Stomach (tissue), 4 donors: ENCODE measurements around the gene C12orf76.

Source experiments
- POLR2A ChIP-seq, 4 donors: fragments of 450-650 bp; IDR thresholded peaks; one replicate each; pipeline ENCODE4 v1.6.1; 2016; ENCODE audit warnings: antibody characterized with exemption in 4 of 4, control low read depth in 2 of 4, mild to moderate bottlenecking in 1 of 4, moderate library complexity in 1 of 4
- TF ChIP-seq, protein P1 (sequence below), 7 experiments: fragments of 450-650 bp in 4 of 7; fragments of 200-600 bp in 3 of 7; sonication (generic) in 3 of 7; IDR thresholded peaks; one replicate each; pipeline ENCODE4 v1.5.1; 2016 to 2019; ENCODE audit warnings: antibody characterized with exemption in 7 of 7, control low read depth in 2 of 7, mild to moderate bottlenecking in 1 of 7

GRCh38 chr12:110029290-110029815 lies 19.0 kb downstream of the C12orf76 start:
- no peak for TF ChIP-seq POLR2A (IDR thresholded peaks at IDR 0.05)
- TF ChIP-seq, protein P1, sequence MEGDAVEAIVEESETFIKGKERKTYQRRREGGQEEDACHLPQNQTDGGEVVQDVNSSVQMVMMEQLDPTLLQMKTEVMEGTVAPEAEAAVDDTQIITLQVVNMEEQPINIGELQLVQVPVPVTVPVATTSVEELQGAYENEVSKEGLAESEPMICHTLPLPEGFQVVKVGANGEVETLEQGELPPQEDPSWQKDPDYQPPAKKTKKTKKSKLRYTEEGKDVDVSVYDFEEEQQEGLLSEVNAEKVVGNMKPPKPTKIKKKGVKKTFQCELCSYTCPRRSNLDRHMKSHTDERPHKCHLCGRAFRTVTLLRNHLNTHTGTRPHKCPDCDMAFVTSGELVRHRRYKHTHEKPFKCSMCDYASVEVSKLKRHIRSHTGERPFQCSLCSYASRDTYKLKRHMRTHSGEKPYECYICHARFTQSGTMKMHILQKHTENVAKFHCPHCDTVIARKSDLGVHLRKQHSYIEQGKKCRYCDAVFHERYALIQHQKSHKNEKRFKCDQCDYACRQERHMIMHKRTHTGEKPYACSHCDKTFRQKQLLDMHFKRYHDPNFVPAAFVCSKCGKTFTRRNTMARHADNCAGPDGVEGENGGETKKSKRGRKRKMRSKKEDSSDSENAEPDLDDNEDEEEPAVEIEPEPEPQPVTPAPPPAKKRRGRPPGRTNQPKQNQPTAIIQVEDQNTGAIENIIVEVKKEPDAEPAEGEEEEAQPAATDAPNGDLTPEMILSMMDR (IDR thresholded peaks at IDR 0.05), result no peak
